Fibroblast of the aortic adventitia (primary cell): ENCODE measurements around the gene C10orf90. TPM values are rescaled to one million over a fixed set of nuclear protein-coding genes. Genes with fewer than 3 reads are reported as not detected.

Source experiments
- DNase-seq: peaks from one replicate; pipeline ENCODE4 v3.0.0-alpha.2; 2010; ENCODE audit warnings: low read depth
- H3K4me3 ChIP-seq: 2 replicates; pipeline ENCODE4 v1.5.1; 2011; ENCODE audit warnings: low read depth, mild to moderate bottlenecking, control low read depth, low read length, moderate library complexity
- CTCF ChIP-seq: IDR thresholded peaks from 2 replicates; pipeline ENCODE4 v1.5.1; 2011; ENCODE audit warnings: mild to moderate bottlenecking, low read length, control low read depth, inconsistent platforms; ENCODE audit not compliant: insufficient read depth
- total RNA-seq: library from RNA; depleted of rRNA; stranded (reverse); fragments of >200 nt; gene quantifications from 2 replicates; pipeline ENCODE4 v1.2.3, GENCODE V29; 2012; ENCODE audit warnings: low replicate concordance

Gene C10orf90
- total RNA-seq = 1.1 TPM in 1 of 2 replicates, not detected in the other

GRCh38 chr10:126670056-126670894, at the start of gene C10orf90:
TSS of gene C10orf90 (minus strand) at chr10:126670693. CDS start at chr10:126670480, 213 bp downstream.
- DNase-seq = no peak
- H3K4me3 ChIP-seq = no peak within 1 kb of the TSS
- no peak for TF ChIP-seq CTCF

- TF ChIP-seq CTCF = no peak
- no peak overlapping the region for H3K4me3 ChIP-seq
- no peak for DNase-seq
Measured at GRCh38 chr10:126716366-126716765, 45.9 kb upstream of the C10orf90 start.

- no peak for TF ChIP-seq CTCF
- no peak for DNase-seq
- no peak overlapping the region for H3K4me3 ChIP-seq
Measured at GRCh38 chr10:126713594-126713993, 43.1 kb upstream of the C10orf90 start.

- H3K4me3 ChIP-seq = no peak overlapping the region
- no peak for TF ChIP-seq CTCF
- DNase-seq = no peak
Measured at GRCh38 chr10:126712681-126713080, 42.2 kb upstream of the C10orf90 start.

- no peak for DNase-seq
- TF ChIP-seq CTCF = no peak
- no peak overlapping the region for H3K4me3 ChIP-seq
Measured at GRCh38 chr10:126705951-126706565, 35.6 kb upstream of the C10orf90 start.

- no peak overlapping the region for H3K4me3 ChIP-seq
- DNase-seq = no peak
- TF ChIP-seq CTCF = no peak
Measured at GRCh38 chr10:126705131-126705530, 34.6 kb upstream of the C10orf90 start.
